SK-N-SH treated with all-trans-retinoic acid at 6 μM for 48 hours (cell line): ENCODE results near the gene CAPG.

ENCODE experiments used
- PPARA ChIP-seq: fragments of 250-450 bp; sonication (Bioruptor Pico); IDR thresholded peaks from 2 replicates; pipeline ENCODE4 v1.5.0; 2020; ENCODE audit warnings: mild to moderate bottlenecking, borderline replicate concordance
- RARB ChIP-seq: fragments of 250-450 bp; sonication (Bioruptor Pico); IDR thresholded peaks from 2 replicates; pipeline ENCODE4 v1.8.0; 2021; ENCODE audit warnings: mild to moderate bottlenecking, moderate library complexity
- ZFP3 ChIP-seq: fragments of 250-450 bp; sonication (Bioruptor Pico); IDR thresholded peaks from 2 replicates; pipeline ENCODE4 v1.5.0; 2020; ENCODE audit warnings: mild to moderate bottlenecking, moderate library complexity
- ZFP30 ChIP-seq: fragments of 450-650 bp; formaldehyde crosslinking; IDR thresholded peaks from 2 replicates; pipeline ENCODE4 v1.5.0; 2022; ENCODE audit warnings: mild to moderate bottlenecking, moderate library complexity
- ZNF8 ChIP-seq: fragments of 450-650 bp; formaldehyde crosslinking; IDR thresholded peaks from 2 replicates; pipeline ENCODE4 v1.5.0; 2020; ENCODE audit warnings: mild to moderate bottlenecking, moderate library complexity

DNA sequence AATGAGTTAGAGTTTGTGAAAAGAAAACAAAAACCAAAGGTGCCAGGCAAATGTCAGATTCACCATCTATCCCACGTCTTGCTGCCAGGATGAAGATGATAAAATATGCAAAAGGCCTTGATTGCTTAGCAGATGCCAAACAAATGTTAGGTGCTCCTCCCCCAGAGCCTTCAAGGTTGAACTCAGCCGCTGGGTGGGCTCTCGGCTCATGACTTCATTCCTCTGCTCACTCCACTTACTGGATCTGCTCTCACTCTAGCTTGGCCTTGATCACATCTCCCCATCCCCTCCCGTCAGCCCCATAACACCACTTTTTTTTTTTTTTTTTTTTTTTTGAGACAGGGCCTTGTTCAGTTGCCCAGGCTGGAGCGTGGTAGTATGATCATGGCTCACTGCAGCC lies 46.9 kb upstream of the CAPG start:
- no peak for TF ChIP-seq ZFP3 (CRISPR knock-in tag)
- TF ChIP-seq PPARA (CRISPR knock-in tag): no peak
- TF ChIP-seq ZFP30 (CRISPR knock-in tag): no peak
- TF ChIP-seq RARB (CRISPR knock-in tag): no peak
- TF ChIP-seq ZNF8 (CRISPR knock-in tag): no peak
